ENCODE measurements around the gene LAMA5.

LAMA5 gene

DNA sequence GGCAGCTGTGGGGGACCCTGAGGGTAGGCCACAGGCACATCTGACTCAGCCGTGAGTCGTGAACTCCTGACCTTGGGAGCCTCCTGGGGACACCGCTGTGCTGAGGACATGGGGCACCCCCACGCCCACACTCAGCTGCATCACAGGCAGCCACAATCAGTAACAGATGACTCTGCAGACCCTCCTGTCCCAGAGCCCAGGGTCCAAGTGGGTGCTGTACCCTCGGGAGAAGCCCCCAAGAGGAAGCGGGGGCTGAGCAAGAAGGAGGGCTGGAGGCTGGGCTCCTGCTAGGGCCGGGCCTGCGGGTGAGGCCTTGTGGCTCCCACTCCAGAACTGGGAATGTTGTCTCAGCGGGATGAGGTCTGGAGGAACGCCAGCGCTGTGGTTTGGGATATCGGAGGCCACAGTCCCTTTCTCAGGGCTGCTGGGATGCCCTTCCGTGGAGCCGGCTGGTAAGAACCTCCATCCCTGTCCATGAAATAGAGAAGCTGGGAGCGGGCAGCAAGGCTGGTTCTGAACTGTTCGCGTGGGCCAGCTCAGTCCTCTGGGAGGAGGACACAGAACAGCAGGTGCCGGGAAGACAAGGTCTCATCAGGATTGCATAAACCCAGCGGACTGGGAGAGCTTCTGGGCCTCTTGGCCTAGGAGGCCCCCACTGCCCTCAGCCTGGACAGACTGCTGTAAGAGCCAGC, 3.1 kb upstream of the LAMA5 start:
- no peak for DNase-seq

DNA sequence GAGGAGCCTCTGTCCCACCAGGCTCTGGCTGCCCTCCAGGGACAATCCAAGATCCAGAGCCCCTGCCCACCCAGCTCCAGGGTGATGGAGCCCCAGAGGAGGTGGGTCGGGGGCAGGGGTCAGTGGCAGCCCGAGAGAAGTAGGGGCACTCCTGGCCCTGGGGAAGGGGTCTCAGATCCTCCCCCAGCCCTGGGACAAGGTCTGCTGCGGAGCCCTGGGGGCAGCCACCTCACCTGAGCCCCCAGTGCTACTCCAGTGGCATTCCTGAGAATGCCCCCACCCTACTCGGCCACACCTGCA, 2.7 kb upstream of the LAMA5 start:
- no peak for DNase-seq

DNA sequence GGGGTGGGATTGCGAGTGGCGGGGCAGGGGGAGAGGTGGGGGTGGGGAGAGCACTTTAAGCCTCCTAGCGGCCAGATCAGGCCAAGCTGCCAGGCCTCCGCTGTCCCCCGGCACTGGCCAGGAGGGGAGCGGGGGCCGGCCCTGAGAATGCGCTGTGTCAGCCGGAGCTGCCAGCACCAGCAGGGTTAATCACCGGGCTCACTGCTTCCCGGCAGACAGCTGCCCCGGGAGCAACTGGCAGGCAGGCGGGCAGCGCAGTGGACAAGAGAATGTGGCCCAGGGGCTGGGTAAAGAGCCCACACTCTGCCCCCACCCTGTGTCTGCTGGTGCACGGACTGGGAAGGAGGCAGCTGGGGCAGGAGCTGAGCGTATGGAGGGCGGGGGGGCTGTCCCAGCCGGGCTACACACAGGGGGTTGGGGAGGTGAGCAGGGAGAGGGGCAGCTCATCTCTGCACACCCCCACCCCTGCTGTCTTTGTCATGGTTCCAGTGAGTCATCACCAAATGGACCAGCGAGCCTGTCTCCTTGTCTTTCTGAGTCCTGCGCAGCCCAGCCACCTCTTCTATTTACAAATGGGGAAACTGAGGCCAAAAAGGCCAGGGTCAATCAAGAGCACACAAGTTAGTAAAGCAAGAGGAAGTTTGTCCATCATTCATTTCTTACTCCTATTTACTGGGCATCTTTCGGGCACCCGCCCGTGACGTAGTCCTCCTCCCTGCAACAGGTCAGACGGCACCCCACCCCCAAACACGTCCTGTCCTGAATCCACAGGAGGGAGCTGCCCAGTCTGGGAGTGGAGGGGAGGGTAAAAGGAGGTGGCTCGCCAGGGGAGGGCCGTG, 2.1 kb upstream of the LAMA5 start:
- DNase-seq = no peak

DNA sequence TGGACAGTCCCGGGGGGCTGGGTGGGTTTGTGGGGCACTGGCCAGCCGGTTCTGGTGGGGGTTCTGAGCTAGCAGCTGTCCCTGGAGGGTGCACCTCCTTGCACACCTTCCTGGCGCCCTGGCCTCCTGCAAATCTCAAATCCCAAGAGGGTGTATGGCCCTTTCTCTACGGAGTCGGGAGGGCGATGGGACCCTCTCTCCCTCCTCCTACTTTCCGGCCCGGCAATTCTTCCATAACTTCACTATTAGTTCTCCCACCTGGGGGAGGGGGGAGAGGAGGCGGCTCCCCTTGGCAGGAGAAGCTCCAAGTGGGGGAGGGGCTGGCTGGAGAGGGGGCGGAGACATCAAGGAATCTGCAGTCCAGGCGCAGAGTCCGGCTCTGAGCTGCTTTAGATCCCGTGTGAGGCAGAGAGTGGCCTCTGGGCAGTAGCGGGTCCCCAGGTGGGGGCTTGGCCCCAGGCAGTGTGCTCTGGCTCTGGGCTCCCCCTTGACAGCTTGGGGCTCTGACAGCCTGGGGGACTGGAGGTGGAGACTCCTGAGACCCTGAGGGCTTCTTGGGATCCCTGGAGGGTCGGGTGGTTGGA, 1.4 kb upstream of the LAMA5 start:
- no peak for DNase-seq

DNA sequence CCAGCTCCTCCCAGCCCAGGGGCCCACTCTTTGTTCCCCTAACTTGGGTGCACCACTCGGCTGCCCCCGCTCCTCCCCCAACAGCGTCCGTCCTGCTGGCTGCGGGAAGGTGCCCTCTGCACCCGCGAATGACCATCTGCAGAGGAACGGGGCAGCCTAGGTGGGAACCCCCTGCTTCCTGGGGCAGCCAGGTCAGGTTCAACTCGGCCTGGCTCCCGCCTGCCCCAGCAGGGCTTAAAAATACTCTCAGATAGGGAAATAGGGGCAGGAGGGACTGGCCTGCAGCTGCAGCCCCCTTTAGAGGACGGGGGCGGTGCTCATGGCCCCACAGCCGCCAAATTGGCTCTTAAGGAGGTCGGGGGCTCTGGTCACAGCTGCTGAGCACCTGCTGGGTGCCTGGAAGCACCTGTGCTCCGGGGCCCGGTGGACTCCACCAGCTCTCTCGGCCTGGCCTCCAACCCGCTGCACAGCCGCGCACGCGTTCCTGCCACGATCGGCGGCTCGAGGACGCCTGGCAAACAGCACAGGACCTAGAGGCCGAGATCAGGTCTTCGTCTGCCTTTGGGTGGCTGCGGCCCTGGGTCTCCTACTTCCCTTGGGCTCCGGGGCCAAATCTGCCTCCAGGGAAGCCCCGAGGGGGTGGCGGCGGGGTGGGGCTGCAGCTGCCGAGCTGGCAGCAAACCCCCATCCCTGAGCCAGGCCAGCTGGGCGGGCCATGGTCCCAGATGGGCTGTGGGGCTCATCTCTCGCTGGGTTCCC, 700 bp upstream of the LAMA5 start:
- DNase-seq = peak; percentile 26

DNA sequence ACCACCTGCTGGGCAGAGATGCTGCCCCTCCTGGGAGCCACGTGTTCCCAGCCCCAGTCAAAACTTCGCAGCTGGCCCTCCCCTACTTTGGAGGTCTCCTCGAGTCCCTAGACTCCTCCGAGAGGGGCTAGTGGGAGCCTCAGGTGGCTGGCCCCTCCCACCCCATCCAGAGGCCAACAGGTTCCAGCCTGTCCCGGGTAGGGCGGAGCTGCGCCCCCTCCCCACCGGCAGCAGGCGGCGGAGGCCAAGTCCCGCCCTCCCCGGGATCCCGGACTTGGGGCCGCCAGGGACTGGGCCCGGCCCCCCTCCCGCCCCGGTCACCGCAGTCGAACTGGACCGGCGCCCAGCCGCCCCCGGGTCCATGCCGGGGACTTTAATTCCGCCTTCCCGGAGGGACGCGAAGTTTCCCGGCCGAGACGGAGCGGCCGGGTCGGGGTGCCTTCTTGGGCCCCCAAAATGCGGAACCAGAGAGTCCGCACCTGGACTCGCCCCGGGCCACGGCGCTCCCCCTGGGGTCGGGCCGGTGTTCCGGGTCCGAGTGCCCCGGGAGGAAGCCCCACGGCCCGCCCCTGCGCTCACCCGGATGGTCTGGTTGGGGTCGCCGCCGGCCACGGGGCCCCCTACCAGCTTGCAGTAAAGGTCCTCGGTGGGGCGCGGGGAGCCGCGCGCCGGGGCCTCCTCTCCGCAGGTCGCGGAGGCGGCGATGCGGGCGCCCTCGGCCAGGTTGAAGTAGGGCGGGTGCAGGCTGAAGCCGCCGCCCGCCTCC, 559 bp downstream of the LAMA5 start:
- DNase-seq = no peak

DNA sequence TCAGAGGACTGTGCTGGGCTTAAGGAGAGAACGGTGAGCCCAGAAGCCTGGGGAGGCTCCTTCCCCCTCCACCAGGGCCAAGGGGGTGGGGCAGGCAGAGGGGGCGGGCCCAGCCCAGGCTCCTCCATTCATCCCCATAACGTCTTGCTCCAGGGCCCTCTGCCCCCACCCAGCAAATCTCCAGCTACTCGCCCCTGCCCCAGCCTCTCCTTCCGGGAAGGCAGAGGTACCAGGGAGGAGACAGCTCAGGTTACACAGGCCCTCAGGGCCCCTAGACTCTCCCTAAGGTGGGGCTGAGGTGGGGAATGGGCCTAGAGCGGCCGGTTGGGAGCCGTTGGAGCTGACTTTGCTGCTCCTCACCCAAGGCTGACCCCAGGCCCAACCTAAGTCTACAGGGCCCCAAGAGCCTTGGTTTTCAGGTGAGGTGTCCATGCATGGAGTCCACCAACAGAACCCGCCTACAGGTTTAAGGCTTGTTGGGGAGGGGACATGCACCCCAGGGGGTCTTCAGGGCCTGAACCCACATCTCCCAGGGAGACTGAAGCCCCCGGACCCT, 1.2 kb downstream of the LAMA5 start:
- DNase-seq = no peak

DNA sequence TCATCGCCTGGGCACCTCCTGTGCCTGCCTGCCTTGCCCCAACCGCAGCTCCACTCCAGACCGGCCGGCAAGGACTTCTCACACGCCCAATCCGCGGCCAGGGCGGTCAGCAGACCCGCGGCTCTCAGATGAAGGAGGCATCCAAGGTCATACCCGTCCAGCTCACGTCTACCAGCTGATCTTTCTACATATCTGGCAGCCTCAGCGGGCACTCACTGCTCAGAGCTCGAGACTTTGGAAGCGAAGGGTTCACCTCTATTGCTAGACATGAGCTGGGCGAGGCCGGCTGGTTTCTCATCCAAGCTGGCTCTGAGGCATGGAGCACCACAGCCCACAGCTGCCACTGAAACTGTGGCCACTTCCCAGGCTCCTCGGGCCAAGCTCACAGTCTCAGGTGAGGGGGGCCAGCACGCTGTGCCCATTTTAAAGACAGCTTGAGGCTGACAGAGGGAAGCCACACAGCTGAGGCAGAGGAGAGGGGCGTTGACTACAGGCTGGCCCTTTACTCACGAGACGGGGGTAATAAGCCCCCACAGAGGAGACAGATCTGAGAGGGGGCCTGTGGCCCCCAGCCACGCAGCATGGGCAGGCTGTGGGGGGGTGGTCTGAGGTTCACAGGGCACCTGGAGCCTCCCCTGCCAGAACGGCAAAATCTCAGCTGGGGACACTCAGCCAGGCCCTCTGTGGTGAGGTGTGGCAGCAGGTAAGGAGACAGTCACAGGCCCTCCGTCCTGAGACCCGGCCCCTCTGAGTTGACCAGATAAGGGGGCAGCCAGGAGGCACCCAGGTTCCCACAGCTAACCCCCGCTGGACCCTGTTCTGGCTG, 2.0 kb downstream of the LAMA5 start:
- no peak for DNase-seq

DNA sequence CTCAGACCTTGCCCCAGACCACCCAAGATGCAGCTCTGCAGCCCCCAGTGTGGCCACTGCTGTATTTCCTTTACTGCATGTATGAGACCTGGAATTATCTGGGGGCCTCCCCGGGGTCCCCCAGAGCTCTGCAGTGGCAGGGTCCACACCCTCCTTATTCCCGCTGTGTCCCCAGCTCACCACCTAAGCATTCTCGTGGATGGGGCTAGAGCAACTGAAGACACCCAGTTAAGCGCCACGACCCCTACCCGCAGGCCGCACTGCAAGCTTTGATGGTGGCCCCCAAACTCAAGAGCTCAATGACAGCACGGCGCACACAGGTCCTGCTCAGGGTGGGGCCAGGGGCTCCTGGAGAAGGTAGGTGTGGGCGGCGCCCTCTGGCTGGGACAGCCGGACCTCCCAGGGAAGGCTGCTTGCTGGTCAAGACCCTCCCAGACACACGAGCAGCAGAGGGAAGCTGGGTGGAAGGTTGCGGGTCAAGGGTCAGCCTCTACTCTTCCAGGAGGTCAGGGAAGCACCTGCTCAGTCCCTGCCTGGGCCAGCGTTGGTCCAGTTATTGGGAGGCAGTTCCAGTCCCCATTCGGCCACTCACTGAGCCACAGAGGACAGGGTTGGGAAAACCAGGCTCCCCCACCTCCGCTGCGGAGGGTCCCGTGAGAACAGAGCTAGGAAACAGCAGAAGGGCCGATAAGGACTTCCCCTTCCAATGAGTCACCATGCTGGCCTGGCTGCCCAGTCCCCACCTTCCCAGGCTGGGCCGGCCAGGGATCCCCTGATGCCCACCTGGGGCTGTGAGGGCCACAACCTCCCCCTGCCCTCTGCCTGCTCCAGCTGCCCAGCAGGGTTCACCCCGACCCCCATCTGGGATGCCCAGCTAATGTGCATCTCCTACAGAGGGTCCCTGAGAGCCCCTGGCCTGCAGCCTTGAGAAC, 2.9 kb downstream of the LAMA5 start:
- no peak for DNase-seq

DNA sequence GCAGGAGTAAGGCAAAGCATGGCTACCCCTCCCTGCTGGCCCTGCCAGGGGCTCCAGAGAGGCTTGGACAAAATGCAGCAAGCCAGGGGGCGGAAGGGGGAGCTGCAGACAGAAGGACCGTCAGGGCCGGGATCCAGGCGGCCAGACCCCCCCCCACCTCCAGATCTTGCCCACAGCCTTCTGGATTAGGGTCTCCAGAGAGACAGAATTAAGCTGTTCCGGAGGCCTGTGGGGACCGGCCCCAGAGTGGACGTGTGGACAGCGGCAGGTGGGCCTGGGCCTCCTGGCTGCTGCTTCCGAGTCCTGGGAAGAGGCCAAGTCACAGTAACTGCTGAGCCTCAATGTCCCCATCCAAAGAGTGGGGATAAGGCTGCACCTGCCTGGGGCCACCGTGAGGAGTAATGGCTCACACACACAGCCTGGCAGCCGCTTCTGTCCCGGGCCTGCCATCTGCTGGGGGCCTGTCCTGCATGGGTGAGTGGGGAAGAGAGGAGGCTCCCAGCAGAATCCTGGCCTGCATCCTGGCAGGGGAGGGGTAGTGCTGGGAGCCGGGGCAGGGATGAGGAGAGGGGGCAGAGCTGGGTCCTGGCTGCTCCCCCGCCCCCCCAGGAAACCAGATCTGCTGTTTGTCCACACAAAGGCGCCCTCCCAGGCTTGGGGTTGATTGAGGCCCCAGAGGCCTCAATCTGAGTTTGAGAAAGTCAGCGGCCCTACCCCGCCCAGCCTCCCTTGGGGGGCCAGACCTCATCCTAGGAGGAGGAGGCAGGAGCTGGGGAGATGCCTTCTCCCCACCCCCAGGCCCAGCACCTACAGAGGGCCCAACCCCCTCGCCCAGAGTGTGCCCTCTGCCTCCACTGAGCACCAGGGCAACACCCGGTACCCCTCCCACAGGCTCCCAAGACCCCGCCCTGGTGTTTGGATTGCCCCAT, 3.9 kb downstream of the LAMA5 start:
- DNase-seq = no peak

DNA sequence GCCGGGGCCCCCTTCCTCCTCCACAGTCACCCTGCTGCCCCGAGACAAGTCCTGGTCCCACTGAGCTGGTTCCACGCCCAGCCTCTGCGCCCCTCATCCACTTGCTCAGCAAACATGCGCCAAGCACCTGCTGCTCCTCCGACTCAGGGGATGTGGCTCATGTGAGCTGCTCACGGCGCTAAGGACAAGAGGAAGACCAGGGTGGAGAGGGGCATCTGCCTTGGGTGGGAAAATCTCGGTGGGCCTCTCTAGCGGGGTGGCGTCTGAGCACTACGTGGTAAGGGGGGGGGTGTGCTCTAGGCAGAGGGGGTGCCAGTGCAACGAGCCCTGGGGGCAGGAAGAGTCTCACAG, 4.5 kb downstream of the LAMA5 start:
- DNase-seq = no peak

DNA sequence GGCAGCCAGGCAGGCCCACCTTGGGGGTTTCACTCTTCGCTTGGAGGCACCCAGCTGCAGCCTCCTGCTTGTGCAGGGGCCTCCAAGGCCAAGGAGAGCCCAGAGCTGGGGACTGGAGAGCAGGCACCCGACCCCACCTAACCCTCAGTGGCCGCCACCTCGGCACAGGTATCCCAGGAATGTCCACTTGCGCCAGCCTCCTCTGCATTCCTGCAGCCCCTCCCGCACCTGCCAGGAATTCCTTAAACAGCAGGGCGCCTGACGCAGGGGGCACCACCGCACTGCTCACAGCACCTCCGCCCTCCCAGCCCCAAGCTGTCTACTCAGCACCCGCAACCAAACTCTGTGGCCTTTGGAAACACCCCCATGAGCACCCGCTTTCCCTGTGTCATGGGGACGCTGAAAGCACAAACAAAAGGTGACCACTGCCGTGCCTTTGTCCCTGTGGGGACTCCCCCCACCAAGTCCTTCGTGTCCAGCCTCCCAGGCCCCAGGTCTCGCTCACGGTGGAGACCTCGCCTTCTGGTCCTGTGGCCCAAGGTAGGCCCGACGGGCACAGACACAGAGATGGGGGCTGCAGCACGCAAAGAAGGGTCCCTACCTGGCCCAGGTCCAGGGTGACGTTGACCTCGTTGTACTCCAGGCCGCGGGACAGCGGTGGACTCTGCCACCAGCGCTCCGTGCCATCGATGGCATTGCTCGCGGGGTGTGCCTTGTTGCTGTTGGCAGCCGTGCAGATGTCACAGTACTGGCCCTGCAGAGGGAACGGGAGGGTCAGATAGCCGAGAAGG, 5.1 kb downstream of the LAMA5 start:
- no peak for DNase-seq

DNA sequence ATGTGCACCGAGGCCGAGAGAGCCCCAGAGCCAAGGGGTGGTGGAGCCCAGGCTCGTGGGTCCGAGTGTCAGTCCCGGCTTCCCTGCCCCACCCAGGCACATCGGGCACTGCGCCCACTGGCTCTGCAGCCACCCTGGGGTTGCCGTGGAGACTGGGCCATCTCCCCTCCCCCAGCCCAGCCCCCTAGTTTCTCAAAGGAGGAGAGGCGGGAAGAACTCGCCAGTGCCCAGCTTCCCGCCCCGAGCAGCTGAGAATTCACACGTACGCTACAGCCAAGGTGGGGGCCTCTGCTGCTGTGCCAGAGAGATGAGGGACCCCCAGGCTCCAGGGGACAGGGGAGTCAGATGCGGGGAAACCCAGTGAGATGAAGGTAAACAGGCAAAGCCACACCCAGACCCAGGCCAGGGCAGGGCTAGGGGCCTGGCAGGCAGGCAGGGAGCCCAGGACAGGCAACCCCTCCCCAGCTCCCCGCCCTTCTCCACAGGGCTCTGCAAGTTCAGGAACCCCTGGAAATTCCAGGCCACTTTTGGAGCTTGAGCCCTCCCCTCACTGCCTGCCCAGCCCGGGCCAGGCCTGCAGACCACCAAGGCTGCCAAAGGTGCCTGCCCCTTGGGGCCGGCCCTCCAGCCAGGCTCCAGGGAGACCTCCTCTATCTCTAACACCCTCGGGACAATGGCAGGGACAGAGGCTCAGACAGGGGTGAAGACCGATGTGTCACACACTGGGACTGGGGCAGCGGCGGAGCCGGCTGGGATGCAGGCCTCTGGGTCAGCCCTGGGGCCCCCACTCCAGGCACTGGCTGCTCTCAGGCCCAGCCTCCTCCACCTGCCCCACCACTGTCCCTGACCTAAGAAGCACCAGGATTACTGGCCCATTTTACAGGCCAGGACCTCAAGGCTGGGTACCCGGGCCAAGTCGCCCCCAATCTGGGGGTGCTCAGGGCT, 6.0 kb downstream of the LAMA5 start:
- DNase-seq = no peak

DNA sequence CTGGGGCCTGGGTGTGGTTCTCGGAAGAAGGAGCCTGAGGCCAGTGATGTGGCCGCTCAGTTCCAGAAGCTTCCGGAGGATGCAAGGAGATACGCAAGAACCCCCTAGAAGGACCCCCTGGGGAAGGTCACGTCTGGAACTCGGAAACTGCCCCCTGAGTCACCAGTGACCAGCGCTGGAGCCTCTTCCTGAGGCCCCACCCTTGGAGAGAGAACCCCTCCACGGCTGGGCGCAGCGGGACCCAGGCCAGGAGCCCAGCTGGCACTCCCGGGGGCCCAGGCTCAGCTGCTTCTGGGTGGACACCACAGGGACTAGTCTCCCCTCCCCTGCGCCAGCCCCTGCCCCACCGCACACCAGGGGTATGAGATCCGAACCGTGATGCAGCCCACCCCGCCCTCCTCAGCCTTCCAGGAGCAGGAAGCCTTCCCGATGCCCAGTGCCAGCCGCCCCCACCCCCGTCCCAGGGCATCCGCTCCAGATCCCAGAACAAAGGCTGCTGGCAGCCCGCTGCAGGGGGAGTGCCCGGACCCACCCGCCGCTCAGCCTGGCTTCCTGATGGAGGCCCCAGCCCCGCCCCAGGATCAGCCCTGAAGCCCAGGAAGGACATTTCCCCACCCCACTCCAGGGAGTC, 7.5 kb downstream of the LAMA5 start:
- no peak for DNase-seq

DNA sequence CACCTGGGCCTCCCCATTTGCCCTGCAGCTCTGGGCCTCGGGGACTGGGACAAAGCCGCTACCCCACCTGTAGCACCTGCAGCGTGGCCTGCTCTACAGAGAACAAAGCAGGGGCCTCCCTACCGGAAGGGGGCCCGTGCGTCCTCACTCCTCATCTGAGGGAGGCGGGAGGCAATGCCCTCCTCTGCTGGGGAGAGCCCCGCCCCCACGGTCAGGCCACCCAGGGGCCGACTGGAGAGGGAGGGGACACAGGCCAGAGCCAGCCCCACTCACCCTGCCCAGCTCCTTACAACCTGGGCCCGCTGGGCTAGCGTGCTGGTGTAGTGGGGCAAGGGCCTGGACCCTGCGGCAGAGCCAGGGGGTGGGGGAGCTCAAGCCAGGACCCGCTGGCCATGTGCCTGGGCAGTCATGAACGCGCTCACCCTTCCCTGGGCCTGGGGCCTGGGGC, 8.0 kb downstream of the LAMA5 start:
- no peak for DNase-seq

DNA sequence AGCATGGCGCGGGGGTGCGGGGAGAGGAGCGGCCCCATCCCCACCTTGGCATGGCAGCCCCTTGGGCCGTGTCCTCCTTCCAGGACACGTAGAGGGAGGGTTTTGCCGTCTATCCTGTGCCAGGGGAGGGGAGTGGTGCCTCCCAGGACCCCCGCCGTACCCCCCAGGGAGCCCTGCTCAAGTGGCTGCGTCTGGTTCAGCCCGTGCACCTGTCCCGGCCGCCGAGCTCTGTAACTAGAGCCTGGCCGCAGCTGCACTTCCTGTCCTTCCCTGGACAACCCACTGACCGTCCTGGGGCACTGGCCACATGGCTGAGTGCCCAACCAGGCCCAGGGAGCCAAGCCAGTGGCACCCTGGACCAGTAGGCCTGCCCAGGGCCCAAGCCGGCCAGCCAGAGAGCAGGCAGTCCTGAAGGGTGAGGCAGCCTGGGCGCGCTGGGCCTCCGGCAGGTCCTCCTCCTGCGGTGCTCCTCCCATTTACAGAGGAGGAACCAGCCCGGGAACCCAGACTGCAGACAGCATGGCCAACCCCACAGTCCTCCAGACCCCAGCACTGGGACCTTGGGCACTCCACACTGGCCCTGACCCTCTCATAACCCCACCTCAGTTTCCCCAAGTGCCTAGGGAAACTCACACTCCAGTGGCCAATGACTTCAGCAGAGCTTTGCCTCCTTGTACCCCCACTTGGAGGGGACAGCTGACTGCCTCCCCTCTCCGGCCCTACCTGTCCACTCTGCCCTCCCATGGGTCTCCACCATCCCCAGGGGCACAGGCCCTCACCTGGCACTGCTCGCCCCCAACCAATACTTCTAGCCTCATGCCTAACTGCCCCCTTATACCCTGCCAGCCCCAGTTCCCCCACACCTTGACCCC, 8.7 kb downstream of the LAMA5 start:
- DNase-seq = no peak
